Measurements from ENCODE around the gene GABPA.

GABPA gene

DNA sequence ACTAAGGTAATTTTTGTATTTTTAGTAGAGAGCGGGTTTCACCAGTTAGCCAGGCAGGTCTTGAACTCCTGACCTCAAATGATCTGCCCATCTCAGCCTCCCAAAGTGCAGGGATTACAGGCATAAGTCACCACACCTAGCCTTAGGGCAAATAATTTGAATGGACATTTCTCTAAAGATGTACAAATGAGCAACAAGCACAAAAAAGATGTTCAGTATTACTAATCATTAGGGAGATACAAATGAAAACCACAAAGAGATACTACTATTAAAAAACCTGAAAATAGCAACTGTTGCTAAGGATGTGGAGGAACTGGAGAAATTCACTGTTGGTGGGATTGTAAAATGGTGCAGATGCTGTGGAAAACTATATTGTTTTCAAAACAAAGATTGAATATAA is 79.1 kb downstream of the GABPA start:
- no peak for DNase-seq

DNA sequence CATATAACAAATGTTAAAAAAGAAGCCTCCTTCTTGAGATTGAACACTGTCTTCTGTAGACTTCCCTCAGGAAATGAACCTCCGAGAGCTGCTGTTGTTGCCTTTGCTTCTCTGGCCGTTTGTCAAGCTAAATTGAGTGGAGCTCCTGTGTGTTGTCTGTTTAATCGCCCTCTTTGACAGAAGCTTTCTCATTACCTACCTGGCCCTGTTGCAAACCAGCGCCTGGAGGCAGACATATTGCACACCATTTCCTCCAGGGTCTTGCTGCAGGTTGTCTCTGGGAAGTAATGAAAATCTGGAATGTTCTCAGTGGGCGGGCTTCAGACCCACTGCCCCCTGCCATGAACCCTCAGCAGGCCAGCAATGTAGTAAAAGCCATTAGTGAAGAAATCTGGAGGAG is 83.3 kb downstream of the GABPA start:
- DNase-seq, result no peak

DNA sequence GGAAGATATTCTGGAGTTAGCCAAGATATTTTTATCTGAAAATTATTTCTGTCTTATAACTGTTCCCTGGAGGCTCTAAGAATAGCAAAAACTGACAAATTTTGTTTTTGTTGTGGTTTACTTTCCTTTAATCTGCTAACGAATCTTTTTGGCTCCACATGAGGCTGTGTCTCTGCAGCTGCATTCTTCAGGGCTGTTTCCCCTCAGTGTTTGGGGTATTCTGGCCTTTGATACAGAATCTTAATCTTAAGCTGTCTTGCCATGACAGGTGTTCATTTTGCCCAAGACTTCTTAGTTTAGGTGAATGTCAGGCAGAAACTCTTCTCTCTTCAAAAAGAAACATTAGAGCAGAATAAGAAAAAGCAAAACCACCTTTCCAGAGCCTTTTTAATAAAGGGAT is 83.8 kb downstream of the GABPA start:
- no peak for DNase-seq
